ENCODE measurements around the gene TMEM256. TPM values are rescaled to one million over a fixed set of nuclear protein-coding genes. Genes with fewer than 3 reads are reported as not detected.
A peak's percentile ranks its signal among the peaks of the same experiment; 100 is the strongest.
"Not testable (repeated sequence)": the region's sequence is repeated elsewhere in the genome, so short reads cannot be mapped to it uniquely, and the experiment has no call there.

Gene TMEM256
- total RNA-seq, 1 experiment from 2014 or later, result 151 TPM

DNA sequence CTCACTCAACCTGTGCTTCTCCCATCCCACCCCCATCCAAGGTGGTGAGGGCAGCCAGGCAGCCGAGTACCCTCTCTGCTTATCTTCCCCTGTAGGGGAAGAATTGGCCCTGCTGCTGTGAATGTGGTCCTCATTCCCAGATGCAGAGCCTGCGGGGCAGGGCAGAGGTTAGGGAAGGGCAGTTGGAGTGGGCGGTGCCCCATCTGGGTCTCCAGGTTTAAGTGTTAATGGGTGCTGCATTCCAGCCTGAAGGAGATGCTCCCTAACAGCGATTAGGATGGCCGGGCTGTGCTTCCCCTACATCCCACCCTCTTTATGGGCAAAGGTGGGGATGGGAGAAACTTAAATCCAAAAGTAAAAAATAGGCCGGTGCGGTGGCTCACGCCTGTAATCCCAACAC is 36.8 kb downstream of the TMEM256 start:
- Histone ChIP-seq H3K9ac (ENCODE audit: extremely low read depth, insufficient read length, low read length) (no peak overlapping the region), H3K18ac (ENCODE audit: insufficient read length, low read depth, low read length) (no peak overlapping the region), H2BK120ac (ENCODE audit: low read depth, low read length, poor library complexity, severe bottlenecking) (no peak overlapping the region), H4K8ac (replicated peaks; ENCODE audit: insufficient read length, low read depth, low read length) (no peak overlapping the region), H4K20me1 (ENCODE audit: control insufficient read depth, insufficient read depth, insufficient read length) (no peaks in the 10 kb centered on the region), H3K4me2 (ENCODE audit: insufficient read depth, insufficient read length, low read length) (no peak overlapping the region), H3K9me3 (ENCODE audit: control insufficient read depth, low read depth, low read length) (no peaks in the 10 kb centered on the region), H3T11ph (ENCODE audit: low read length) (no peak overlapping the region), H3K14ac (ENCODE audit: insufficient read depth, low read length) (no peak overlapping the region), H3K79me1 (ENCODE audit: insufficient read depth, low read depth, low read length, poor library complexity, severe bottlenecking) (no peaks in the 10 kb centered on the region), H2AFZ (ENCODE audit: low read length) (no peak overlapping the region), H3K23ac (ENCODE audit: insufficient read length, low read depth, low read length) (no peak overlapping the region), H4K5ac (ENCODE audit: insufficient read length, low read depth, low read length) (no peak overlapping the region), H3K27ac (ENCODE audit: insufficient read length, low read depth, low read length) (no peak overlapping the region), H2AK5ac (ENCODE audit: insufficient read length, low read length) (no peak overlapping the region), H3K4me1 (ENCODE audit: insufficient read depth, low read length) (peaks cover 5% of the 10 kb centered on the region; the same call in 1 of the 2 replicates), H3K4ac (ENCODE audit: low read depth, low read length) (no peak overlapping the region), H3K56ac (ENCODE audit: insufficient read length, low read depth, low read length) (no peak overlapping the region), H3K27me3 (ENCODE audit: insufficient read depth, low read length) (no peaks in the 10 kb centered on the region), H2BK5ac (ENCODE audit: insufficient read length, low read length) (no peak overlapping the region), H3K79me2 (ENCODE audit: insufficient read depth, low read length) (no peaks in the 10 kb centered on the region), H2BK15ac (ENCODE audit: low read depth, low read length) (no peak overlapping the region), H3K23me2 (ENCODE audit: insufficient read length, low read depth, low read length, poor library complexity, severe bottlenecking) (no peaks in the 10 kb centered on the region), H2BK20ac (ENCODE audit: low read depth, low read length, poor library complexity, severe bottlenecking) (no peak overlapping the region), H4K91ac (ENCODE audit: insufficient read length, low read depth, low read length) (no peak overlapping the region), H2BK12ac (ENCODE audit: insufficient read length, low read depth, low read length) (no peak overlapping the region)
- TF ChIP-seq, protein P1, sequence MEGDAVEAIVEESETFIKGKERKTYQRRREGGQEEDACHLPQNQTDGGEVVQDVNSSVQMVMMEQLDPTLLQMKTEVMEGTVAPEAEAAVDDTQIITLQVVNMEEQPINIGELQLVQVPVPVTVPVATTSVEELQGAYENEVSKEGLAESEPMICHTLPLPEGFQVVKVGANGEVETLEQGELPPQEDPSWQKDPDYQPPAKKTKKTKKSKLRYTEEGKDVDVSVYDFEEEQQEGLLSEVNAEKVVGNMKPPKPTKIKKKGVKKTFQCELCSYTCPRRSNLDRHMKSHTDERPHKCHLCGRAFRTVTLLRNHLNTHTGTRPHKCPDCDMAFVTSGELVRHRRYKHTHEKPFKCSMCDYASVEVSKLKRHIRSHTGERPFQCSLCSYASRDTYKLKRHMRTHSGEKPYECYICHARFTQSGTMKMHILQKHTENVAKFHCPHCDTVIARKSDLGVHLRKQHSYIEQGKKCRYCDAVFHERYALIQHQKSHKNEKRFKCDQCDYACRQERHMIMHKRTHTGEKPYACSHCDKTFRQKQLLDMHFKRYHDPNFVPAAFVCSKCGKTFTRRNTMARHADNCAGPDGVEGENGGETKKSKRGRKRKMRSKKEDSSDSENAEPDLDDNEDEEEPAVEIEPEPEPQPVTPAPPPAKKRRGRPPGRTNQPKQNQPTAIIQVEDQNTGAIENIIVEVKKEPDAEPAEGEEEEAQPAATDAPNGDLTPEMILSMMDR (conservative IDR thresholded peaks at IDR 0.05), result no peak
- H3K9me3 Mint-ChIP-seq, result no peaks in the 10 kb centered on the region
- H3K4me1 Mint-ChIP-seq, result peaks cover 6 to 24% of the 10 kb centered on the region in 2 experiments
- peaks cover 6% of the 10 kb centered on the region; the same call in 1 of the 2 replicates for H3K27me3 Mint-ChIP-seq (ENCODE audit: low read depth)
- WGBS (ENCODE audit: extremely low coverage, insufficient read length, low lambda C conversion rate), result no CpG with 5 or more reads among the region's 8 CpGs
- H3K27ac Mint-ChIP-seq, result peak overlapping the region in 1 of 3 experiments; percentile 67; a peak in 2 of 7 replicates
- H3K4me3 Mint-ChIP-seq, result no peak overlapping the region; a peak in 1 of 5 replicates
- peak; percentile 74 for DNase-seq
- no peaks in the 10 kb centered on the region for H3K36me3 Mint-ChIP-seq (ENCODE audit: insufficient read depth in 1 of 3, low read depth in 3 of 3)

DNA sequence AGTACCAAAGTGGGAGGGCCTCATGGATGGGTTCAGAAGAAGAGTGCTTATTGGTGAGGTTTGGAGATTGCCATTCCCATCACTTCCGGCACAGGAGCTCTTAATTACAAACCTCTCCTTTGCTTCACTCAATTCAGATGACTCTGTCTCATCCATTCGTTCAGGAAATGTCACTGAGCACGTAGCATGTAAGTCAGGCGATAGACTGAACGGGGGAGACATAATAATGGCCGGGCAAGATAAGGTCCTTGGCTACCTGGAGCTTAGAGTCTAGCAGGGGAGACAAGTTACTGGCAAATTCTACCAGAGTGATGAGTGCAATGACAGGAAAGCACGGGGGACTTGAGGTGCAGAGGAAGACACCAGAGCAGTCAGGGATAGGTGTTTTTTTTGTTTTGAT is 37.9 kb downstream of the TMEM256 start:
- H2BK15ac ChIP-seq (ENCODE audit: low read depth, low read length); H3K14ac ChIP-seq (ENCODE audit: insufficient read depth, low read length); H3K36me3 Mint-ChIP-seq (ENCODE audit: insufficient read depth in 1 of 3, low read depth in 3 of 3); H3K27me3 ChIP-seq (ENCODE audit: insufficient read depth, low read length); H3K9me3 ChIP-seq (ENCODE audit: control insufficient read depth, low read depth, low read length); H2AFZ ChIP-seq (ENCODE audit: low read length); H3K4ac ChIP-seq (ENCODE audit: low read depth, low read length); H3K4me3 Mint-ChIP-seq; H2AK5ac ChIP-seq (ENCODE audit: insufficient read length, low read length); H4K8ac ChIP-seq (replicated peaks; ENCODE audit: insufficient read length, low read depth, low read length); H3K9me3 Mint-ChIP-seq; H3K23ac ChIP-seq (ENCODE audit: insufficient read length, low read depth, low read length); H3K23me2 ChIP-seq (ENCODE audit: insufficient read length, low read depth, low read length, poor library complexity, severe bottlenecking); H3T11ph ChIP-seq (ENCODE audit: low read length); H2BK5ac ChIP-seq (ENCODE audit: insufficient read length, low read length); H3K9ac ChIP-seq (ENCODE audit: extremely low read depth, insufficient read length, low read length); H3K27ac Mint-ChIP-seq; H3K79me2 ChIP-seq (ENCODE audit: insufficient read depth, low read length); H3K79me1 ChIP-seq (ENCODE audit: insufficient read depth, low read depth, low read length, poor library complexity, severe bottlenecking); H3K56ac ChIP-seq (ENCODE audit: insufficient read length, low read depth, low read length); H3K18ac ChIP-seq (ENCODE audit: insufficient read length, low read depth, low read length); H4K5ac ChIP-seq (ENCODE audit: insufficient read length, low read depth, low read length); H3K4me2 ChIP-seq (ENCODE audit: insufficient read depth, insufficient read length, low read length); H2BK20ac ChIP-seq (ENCODE audit: low read depth, low read length, poor library complexity, severe bottlenecking); H2BK12ac ChIP-seq (ENCODE audit: insufficient read length, low read depth, low read length); DNase-seq; H4K20me1 ChIP-seq (ENCODE audit: control insufficient read depth, insufficient read depth, insufficient read length); H4K91ac ChIP-seq (ENCODE audit: insufficient read length, low read depth, low read length); H3K27ac ChIP-seq (ENCODE audit: insufficient read length, low read depth, low read length); H3K27me3 Mint-ChIP-seq (ENCODE audit: low read depth); H3K4me1 ChIP-seq (ENCODE audit: insufficient read depth, low read length); H2BK120ac ChIP-seq (ENCODE audit: low read depth, low read length, poor library complexity, severe bottlenecking): not testable (repeated sequence)
- no CpG with 5 or more reads among the region's 7 CpGs for WGBS (ENCODE audit: extremely low coverage, insufficient read length, low lambda C conversion rate)
- H3K4me1 Mint-ChIP-seq, result peaks cover 11 to 24% of the 10 kb centered on the region in 2 experiments

Data from H9 (cell line).